ENCODE data around the gene RASL11A. TPM values are rescaled to one million over a fixed set of nuclear protein-coding genes. Genes with fewer than 3 reads are reported as not detected.
A peak's percentile ranks its signal among the peaks of the same experiment; 100 is the strongest.

RASL11A gene
- total RNA-seq, 4 donors from 2014 or later, result 10.7 to 29.7 (median 12.9) TPM

GRCh38 chr13:27264648-27265047 lies 6.0 kb upstream of the RASL11A start:
- no peak for TF ChIP-seq CTCF (IDR thresholded peaks at IDR 0.05)
- TF ChIP-seq POLR2A (IDR thresholded peaks at IDR 0.05), result no peak
- 84 to 85% methylated on average over 1 of the region's 1 CpG for WGBS, 2 donors
- no peak for DNase-seq
- Histone ChIP-seq H3K9me3 (no peaks in the 10 kb centered on the region), H3K4me1 (no peaks in the 10 kb centered on the region), H3K36me3 (no peaks in the 10 kb centered on the region), H3K27me3 (no peaks in the 10 kb centered on the region), H3K4me3 (replicated peaks in 1 of 3) (no peak overlapping the region), H3K27ac (no peak overlapping the region)
- intact Hi-C loops (cut with DNase I), result no loop called here

- 73 to 84% methylated on average over 2 of the region's 2 CpGs for WGBS, 2 donors
- TF ChIP-seq CTCF (IDR thresholded peaks at IDR 0.05) (no peak), POLR2A (IDR thresholded peaks at IDR 0.05) (no peak)
- H3K36me3 ChIP-seq, result no peaks in the 10 kb centered on the region
- no peak for DNase-seq
- no peak overlapping the region for H3K4me3 ChIP-seq (replicated peaks in 1 of 3)
- no peak overlapping the region for H3K27ac ChIP-seq
- no peaks in the 10 kb centered on the region for H3K9me3 ChIP-seq
- peaks cover 0 to 4% of the 10 kb centered on the region in 2 donors for H3K4me1 ChIP-seq
- intact Hi-C loops (cut with DNase I), result no loop called here
- H3K27me3 ChIP-seq, result no peaks in the 10 kb centered on the region
Observed at GRCh38 chr13:27266917-27267316, 3.7 kb upstream of the RASL11A start.

- H3K4me1 ChIP-seq, result peaks cover 0 to 4% of the 10 kb centered on the region in 2 donors
- TF ChIP-seq CTCF (IDR thresholded peaks at IDR 0.05) (no peak), POLR2A (IDR thresholded peaks at IDR 0.05) (no peak)
- intact Hi-C loops (cut with DNase I), result no loop called here
Observed at GRCh38 chr13:27267596-27267995, 3.0 kb upstream of the RASL11A start.

GRCh38 chr13:27269114-27269665 lies 1.4 kb upstream of the RASL11A start:
- Histone ChIP-seq H3K9me3 (no peaks in the 10 kb centered on the region), H3K4me3 (replicated peaks in 1 of 3) (no peak overlapping the region), H3K27ac (no peak overlapping the region), H3K27me3 (no peaks in the 10 kb centered on the region), H3K36me3 (no peaks in the 10 kb centered on the region), H3K4me1 (peaks cover 0 to 4% of the 10 kb centered on the region in 2 donors)
- intact Hi-C loops (cut with DNase I), result no loop called here
- no peak for DNase-seq
- TF ChIP-seq CTCF (IDR thresholded peaks at IDR 0.05), result no peak
- TF ChIP-seq POLR2A (IDR thresholded peaks at IDR 0.05), result no peak
- WGBS, 2 donors, result 60 to 81% methylated on average over 2 of the region's 2 CpGs

More at GRCh38 chr13:27267596-27267995, 3.0 kb upstream of the RASL11A start:
- Histone ChIP-seq H3K36me3 (no peaks in the 10 kb centered on the region), H3K9me3 (no peaks in the 10 kb centered on the region), H3K27me3 (no peaks in the 10 kb centered on the region), H3K4me3 (replicated peaks in 1 of 3) (no peak overlapping the region), H3K27ac (no peak overlapping the region)
- 71 to 93% methylated on average over 2 of the region's 2 CpGs for WGBS, 2 donors
- DNase-seq, result no peak

- peak overlapping the region; percentile 86 to 90 (median 88) for H3K27ac ChIP-seq
- H3K4me3 ChIP-seq (replicated peaks in 1 of 3), result peak overlapping the region; percentile 53 to 72 (median 54)
- H3K27me3 ChIP-seq, result no peaks in the 10 kb centered on the region
- intact Hi-C loops (cut with DNase I), result loop anchor here (5.0 kb wide), 1 partner anchor 99 kb away; the partner anchor contains the start of gene USP12
- H3K36me3 ChIP-seq, result no peaks in the 10 kb centered on the region
- H3K9me3 ChIP-seq, result no peaks in the 10 kb centered on the region
- DNase-seq, result no peak
- 17 to 40% methylated on average over 8 to 15 of the region's 15 CpGs for WGBS, 2 donors
- H3K4me1 ChIP-seq, result peaks cover 0 to 4% of the 10 kb centered on the region in 2 donors
- TF ChIP-seq POLR2A (IDR thresholded peaks at IDR 0.05) (no peak), CTCF (IDR thresholded peaks at IDR 0.05) (no peak)
Observed at GRCh38 chr13:27271570-27272096, 1.0 kb downstream of the RASL11A start.
